DMS53 treated with DMSO at 0.1 percent for 48 hours (cell line): ENCODE results near the gene VRK1.

Experiments used
- DNase-seq: peaks from one replicate; lab custom pipeline; 2025; ENCODE audit not compliant: unreplicated experiment; lab: John Stamatoyannopoulos, UW

The VRK1 gene

GRCh38 chr14:96790706-96791105 is 6.5 kb upstream of the VRK1 start:
- DNase-seq = no peak

GRCh38 chr14:96792003-96792402 is 5.2 kb upstream of the VRK1 start:
- DNase-seq = no peak

- no peak for DNase-seq
These were observed 4.6 kb upstream of the VRK1 start for GRCh38 chr14:96792591-96792990.

GRCh38 chr14:96793547-96793946 is 3.6 kb upstream of the VRK1 start:
- DNase-seq = no peak

- no peak for DNase-seq
These were observed 1.9 kb upstream of the VRK1 start for GRCh38 chr14:96795109-96795828.

- no peak for DNase-seq
These were observed 584 bp downstream of the VRK1 start for GRCh38 chr14:96797582-96798349.

- DNase-seq = no peak
These were observed 1.8 kb downstream of the VRK1 start for GRCh38 chr14:96798956-96799355.

GRCh38 chr14:96799489-96800054 is 2.4 kb downstream of the VRK1 start:
- DNase-seq = no peak

GRCh38 chr14:96801931-96802330 is 4.7 kb downstream of the VRK1 start:
- DNase-seq = no peak

- DNase-seq = no peak
These were observed 5.8 kb downstream of the VRK1 start for GRCh38 chr14:96802963-96803362.

GRCh38 chr14:96803958-96804357 is 6.8 kb downstream of the VRK1 start:
- DNase-seq = no peak

- DNase-seq = no peak
These were observed 7.7 kb downstream of the VRK1 start for GRCh38 chr14:96804895-96805294.

GRCh38 chr14:96805956-96806355 is 8.8 kb downstream of the VRK1 start:
- no peak for DNase-seq

- DNase-seq = no peak
These were observed 9.7 kb downstream of the VRK1 start for GRCh38 chr14:96806836-96807235.

- no peak for DNase-seq
These were observed 11.6 kb downstream of the VRK1 start for GRCh38 chr14:96808619-96809406.

- no peak for DNase-seq
These were observed 14.1 kb downstream of the VRK1 start for GRCh38 chr14:96811265-96811664.

GRCh38 chr14:96811985-96812667 is 14.9 kb downstream of the VRK1 start:
- DNase-seq = no peak

GRCh38 chr14:96816281-96816680 is 19.1 kb downstream of the VRK1 start:
- DNase-seq = no peak

GRCh38 chr14:96817750-96818666 is 20.8 kb downstream of the VRK1 start:
- DNase-seq = no peak

- DNase-seq = no peak
These were observed 24.3 kb downstream of the VRK1 start for GRCh38 chr14:96821501-96821900.
